Measurements from ENCODE around the gene ATG4B.

DNA sequence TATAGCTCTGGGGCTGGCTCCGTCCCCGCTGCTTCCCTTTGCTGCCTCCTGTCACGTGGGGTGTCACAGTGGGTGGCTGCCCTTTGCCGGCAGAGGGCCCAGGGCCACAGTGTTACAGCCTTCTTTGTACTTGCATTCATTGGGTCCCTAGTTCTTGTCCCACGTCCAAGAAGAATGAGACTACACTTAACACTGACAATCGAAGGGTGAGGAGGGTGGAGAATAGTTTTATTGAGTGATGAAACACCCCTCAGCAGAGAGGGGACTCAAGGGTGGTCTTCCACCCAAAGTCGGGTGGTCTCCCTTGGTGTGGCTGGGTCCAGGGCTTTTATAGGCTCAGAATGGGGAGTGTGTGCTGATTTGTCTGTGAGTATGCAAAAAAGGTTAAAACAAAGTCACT lies 1.9 kb downstream of the ATG4B start:
- TF ChIP-seq, protein P1, sequence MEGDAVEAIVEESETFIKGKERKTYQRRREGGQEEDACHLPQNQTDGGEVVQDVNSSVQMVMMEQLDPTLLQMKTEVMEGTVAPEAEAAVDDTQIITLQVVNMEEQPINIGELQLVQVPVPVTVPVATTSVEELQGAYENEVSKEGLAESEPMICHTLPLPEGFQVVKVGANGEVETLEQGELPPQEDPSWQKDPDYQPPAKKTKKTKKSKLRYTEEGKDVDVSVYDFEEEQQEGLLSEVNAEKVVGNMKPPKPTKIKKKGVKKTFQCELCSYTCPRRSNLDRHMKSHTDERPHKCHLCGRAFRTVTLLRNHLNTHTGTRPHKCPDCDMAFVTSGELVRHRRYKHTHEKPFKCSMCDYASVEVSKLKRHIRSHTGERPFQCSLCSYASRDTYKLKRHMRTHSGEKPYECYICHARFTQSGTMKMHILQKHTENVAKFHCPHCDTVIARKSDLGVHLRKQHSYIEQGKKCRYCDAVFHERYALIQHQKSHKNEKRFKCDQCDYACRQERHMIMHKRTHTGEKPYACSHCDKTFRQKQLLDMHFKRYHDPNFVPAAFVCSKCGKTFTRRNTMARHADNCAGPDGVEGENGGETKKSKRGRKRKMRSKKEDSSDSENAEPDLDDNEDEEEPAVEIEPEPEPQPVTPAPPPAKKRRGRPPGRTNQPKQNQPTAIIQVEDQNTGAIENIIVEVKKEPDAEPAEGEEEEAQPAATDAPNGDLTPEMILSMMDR (IDR thresholded peaks at IDR 0.05; ENCODE audit: poor library complexity, severe bottlenecking), result no peak
- no peak for TF ChIP-seq POLR2AphosphoS5 (IDR thresholded peaks at IDR 0.05)
- no peak for TF ChIP-seq EZH2 (IDR thresholded peaks at IDR 0.05; ENCODE audit: borderline replicate concordance, insufficient read depth, low read length, poor library complexity, severe bottlenecking)
- TF ChIP-seq TAF1 (IDR thresholded peaks at IDR 0.05; ENCODE audit: low read depth), result no peak
- TF ChIP-seq, protein P2, sequence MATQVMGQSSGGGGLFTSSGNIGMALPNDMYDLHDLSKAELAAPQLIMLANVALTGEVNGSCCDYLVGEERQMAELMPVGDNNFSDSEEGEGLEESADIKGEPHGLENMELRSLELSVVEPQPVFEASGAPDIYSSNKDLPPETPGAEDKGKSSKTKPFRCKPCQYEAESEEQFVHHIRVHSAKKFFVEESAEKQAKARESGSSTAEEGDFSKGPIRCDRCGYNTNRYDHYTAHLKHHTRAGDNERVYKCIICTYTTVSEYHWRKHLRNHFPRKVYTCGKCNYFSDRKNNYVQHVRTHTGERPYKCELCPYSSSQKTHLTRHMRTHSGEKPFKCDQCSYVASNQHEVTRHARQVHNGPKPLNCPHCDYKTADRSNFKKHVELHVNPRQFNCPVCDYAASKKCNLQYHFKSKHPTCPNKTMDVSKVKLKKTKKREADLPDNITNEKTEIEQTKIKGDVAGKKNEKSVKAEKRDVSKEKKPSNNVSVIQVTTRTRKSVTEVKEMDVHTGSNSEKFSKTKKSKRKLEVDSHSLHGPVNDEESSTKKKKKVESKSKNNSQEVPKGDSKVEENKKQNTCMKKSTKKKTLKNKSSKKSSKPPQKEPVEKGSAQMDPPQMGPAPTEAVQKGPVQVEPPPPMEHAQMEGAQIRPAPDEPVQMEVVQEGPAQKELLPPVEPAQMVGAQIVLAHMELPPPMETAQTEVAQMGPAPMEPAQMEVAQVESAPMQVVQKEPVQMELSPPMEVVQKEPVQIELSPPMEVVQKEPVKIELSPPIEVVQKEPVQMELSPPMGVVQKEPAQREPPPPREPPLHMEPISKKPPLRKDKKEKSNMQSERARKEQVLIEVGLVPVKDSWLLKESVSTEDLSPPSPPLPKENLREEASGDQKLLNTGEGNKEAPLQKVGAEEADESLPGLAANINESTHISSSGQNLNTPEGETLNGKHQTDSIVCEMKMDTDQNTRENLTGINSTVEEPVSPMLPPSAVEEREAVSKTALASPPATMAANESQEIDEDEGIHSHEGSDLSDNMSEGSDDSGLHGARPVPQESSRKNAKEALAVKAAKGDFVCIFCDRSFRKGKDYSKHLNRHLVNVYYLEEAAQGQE (IDR thresholded peaks at IDR 0.05; ENCODE audit: borderline replicate concordance), result no peak

All from neural cell (in vitro differentiated cells).